ENCODE measurements around the gene FLCN. TPM values are rescaled to one million over a fixed set of nuclear protein-coding genes. Genes with fewer than 3 reads are reported as not detected.
"Not testable (repeated sequence)": the region's sequence is repeated elsewhere in the genome, so short reads cannot be mapped to it uniquely, and the experiment has no call there.

FLCN gene
- total RNA-seq, 1 experiment from 2014 or later, result 18.2 TPM

GRCh38 chr17:17186051-17186450, 50.9 kb downstream of the FLCN start:
- no peak for DNase-seq (ENCODE audit: low read depth)

GRCh38 chr17:17184985-17185757, 51.8 kb downstream of the FLCN start:
- DNase-seq (ENCODE audit: low read depth), result not testable (repeated sequence)

- DNase-seq (ENCODE audit: low read depth), result no peak
Observed at GRCh38 chr17:17183744-17184143, 53.2 kb downstream of the FLCN start.

GRCh38 chr17:17182598-17183136, 54.3 kb downstream of the FLCN start:
- DNase-seq (ENCODE audit: low read depth), result no peak

- DNase-seq (ENCODE audit: low read depth), result no peak
Observed at GRCh38 chr17:17181666-17182597, 55.0 kb downstream of the FLCN start.

GRCh38 chr17:17180741-17181525, 56.0 kb downstream of the FLCN start:
- DNase-seq (ENCODE audit: low read depth), result no peak

- no peak for DNase-seq (ENCODE audit: low read depth)
Observed at GRCh38 chr17:17180141-17180603, 56.8 kb downstream of the FLCN start.

- no peak for DNase-seq (ENCODE audit: low read depth)
Observed at GRCh38 chr17:17179371-17179827, 57.6 kb downstream of the FLCN start.

- DNase-seq (ENCODE audit: low read depth), result no peak
Observed at GRCh38 chr17:17177176-17177575, 59.8 kb downstream of the FLCN start.

GRCh38 chr17:17176341-17176740, 60.6 kb downstream of the FLCN start:
- DNase-seq (ENCODE audit: low read depth), result no peak

GRCh38 chr17:17175917-17176316, 61.1 kb downstream of the FLCN start:
- DNase-seq (ENCODE audit: low read depth), result no peak

GRCh38 chr17:17175340-17175739, 61.6 kb downstream of the FLCN start:
- no peak for DNase-seq (ENCODE audit: low read depth)

- DNase-seq (ENCODE audit: low read depth), result no peak
Observed at GRCh38 chr17:17173921-17174320, 63.0 kb downstream of the FLCN start.

- no peak for DNase-seq (ENCODE audit: low read depth)
Observed at GRCh38 chr17:17172990-17173389, 64.0 kb downstream of the FLCN start.

- DNase-seq (ENCODE audit: low read depth), result no peak
Observed at GRCh38 chr17:17172001-17172939, 64.7 kb downstream of the FLCN start.

GRCh38 chr17:17171186-17171585, 65.8 kb downstream of the FLCN start:
- no peak for DNase-seq (ENCODE audit: low read depth)

GRCh38 chr17:17170346-17170985, 66.5 kb downstream of the FLCN start:
- no peak for DNase-seq (ENCODE audit: low read depth)

GRCh38 chr17:17169396-17169795, 67.6 kb downstream of the FLCN start:
- DNase-seq (ENCODE audit: low read depth), result no peak

GRCh38 chr17:17168401-17168800, 68.6 kb downstream of the FLCN start:
- DNase-seq (ENCODE audit: low read depth), result no peak

- no peak for DNase-seq (ENCODE audit: low read depth)
Observed at GRCh38 chr17:17167986-17168385, 69.0 kb downstream of the FLCN start.

Data from Daoy (cell line).